ENCODE results near the gene P4HA1. TPM values are rescaled to one million over a fixed set of nuclear protein-coding genes. Genes with fewer than 3 reads are reported as not detected.

P4HA1 gene
- total RNA-seq, 1 experiment from 2014 or later, result 20.9 TPM

DNA sequence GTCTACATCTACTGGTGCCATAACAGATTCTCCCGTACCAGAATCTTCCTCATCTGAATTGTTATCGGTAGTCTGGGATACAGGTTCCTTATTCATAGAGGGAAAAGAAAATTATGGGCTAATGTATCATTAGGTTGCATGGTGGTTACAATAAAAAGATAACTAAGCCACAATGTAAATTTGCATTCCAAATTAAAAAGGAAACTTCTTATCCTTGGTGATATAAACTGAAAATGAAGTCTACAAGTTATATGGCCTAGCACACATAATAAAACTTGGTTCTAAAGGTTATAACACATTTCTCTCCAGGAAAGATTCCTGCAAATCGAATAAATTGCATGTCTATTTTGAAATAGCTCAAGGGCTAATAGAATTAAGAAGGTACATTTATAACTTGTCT is 38.1 kb upstream of the P4HA1 start:
- H3K9me3 Mint-ChIP-seq (ENCODE audit: low read depth, unreplicated experiment), result no peaks in the 10 kb centered on the region
- H3K27me3 Mint-ChIP-seq (ENCODE audit: unreplicated experiment), result no peaks in the 10 kb centered on the region
- CTCF ChIA-PET, result no interaction called here
- H3K27ac Mint-ChIP-seq (ENCODE audit: unreplicated experiment), result no peak overlapping the region
- DNase-seq, result no peak
- H3K36me3 Mint-ChIP-seq (ENCODE audit: insufficient read depth, unreplicated experiment), result peaks cover 67% of the 10 kb centered on the region
- TF ChIP-seq, protein P1, sequence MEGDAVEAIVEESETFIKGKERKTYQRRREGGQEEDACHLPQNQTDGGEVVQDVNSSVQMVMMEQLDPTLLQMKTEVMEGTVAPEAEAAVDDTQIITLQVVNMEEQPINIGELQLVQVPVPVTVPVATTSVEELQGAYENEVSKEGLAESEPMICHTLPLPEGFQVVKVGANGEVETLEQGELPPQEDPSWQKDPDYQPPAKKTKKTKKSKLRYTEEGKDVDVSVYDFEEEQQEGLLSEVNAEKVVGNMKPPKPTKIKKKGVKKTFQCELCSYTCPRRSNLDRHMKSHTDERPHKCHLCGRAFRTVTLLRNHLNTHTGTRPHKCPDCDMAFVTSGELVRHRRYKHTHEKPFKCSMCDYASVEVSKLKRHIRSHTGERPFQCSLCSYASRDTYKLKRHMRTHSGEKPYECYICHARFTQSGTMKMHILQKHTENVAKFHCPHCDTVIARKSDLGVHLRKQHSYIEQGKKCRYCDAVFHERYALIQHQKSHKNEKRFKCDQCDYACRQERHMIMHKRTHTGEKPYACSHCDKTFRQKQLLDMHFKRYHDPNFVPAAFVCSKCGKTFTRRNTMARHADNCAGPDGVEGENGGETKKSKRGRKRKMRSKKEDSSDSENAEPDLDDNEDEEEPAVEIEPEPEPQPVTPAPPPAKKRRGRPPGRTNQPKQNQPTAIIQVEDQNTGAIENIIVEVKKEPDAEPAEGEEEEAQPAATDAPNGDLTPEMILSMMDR (IDR thresholded peaks at IDR 0.05; ENCODE audit: unreplicated experiment), result no peak
- intact Hi-C loops (cut with micrococcal nuclease; ENCODE audit: unreplicated experiment), result no loop called here
- no peaks in the 10 kb centered on the region for H3K4me1 Mint-ChIP-seq (ENCODE audit: low read depth, unreplicated experiment)
- H3K4me3 Mint-ChIP-seq (ENCODE audit: low read depth, unreplicated experiment), result no peak overlapping the region
- BruUV-seq (replicated peaks), result no TSS peak

DNA sequence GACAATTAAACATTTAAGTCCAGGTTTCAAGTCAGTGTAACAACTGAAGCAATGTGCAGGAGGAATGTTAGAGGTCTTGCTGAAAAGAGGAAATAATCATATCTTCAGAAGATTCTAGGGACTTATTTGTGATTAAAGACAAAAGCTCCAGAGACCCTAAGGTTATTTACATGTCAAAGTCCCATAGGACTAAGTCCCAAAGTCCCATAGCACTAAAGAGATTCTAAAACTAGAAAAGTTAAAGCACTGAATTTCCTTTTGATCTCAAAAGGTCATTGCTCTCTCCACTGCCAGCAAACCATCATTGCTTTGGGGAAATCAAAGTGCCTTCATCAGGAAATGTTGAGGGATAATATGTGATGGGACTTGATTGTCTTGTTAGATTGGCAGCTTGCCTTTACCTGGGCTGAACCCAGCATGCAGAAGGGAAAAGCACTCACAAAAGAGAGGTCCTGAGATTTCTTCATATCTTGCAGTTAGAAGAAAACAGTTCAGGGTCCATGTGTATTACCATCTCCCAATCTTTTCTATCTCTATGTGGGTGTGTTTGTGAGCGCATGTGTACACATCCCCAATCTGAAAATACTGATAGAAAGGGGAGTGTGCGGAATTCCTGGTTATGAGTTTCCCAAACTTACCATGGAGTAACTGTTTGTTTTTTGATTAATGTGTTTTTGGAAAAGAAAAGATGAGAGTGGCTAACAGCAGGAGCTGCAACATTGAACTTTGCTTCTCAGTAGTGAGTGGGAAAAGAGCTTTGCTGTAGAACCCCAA is 35.4 kb upstream of the P4HA1 start:
- H3K9me3 Mint-ChIP-seq (ENCODE audit: low read depth, unreplicated experiment), result no peaks in the 10 kb centered on the region
- no peaks in the 10 kb centered on the region for H3K27me3 Mint-ChIP-seq (ENCODE audit: unreplicated experiment)
- no peak overlapping the region for H3K4me3 Mint-ChIP-seq (ENCODE audit: low read depth, unreplicated experiment)
- intact Hi-C loops (cut with micrococcal nuclease; ENCODE audit: unreplicated experiment), result no loop called here
- CTCF ChIA-PET, result no interaction called here
- TF ChIP-seq, protein P1 (IDR thresholded peaks at IDR 0.05; ENCODE audit: unreplicated experiment), result no peak
- H3K4me1 Mint-ChIP-seq (ENCODE audit: low read depth, unreplicated experiment), result no peaks in the 10 kb centered on the region
- no peak overlapping the region for H3K27ac Mint-ChIP-seq (ENCODE audit: unreplicated experiment)
- no peak for DNase-seq
- BruUV-seq (replicated peaks), result no TSS peak
- H3K36me3 Mint-ChIP-seq (ENCODE audit: insufficient read depth, unreplicated experiment), result peaks cover 54% of the 10 kb centered on the region

DNA sequence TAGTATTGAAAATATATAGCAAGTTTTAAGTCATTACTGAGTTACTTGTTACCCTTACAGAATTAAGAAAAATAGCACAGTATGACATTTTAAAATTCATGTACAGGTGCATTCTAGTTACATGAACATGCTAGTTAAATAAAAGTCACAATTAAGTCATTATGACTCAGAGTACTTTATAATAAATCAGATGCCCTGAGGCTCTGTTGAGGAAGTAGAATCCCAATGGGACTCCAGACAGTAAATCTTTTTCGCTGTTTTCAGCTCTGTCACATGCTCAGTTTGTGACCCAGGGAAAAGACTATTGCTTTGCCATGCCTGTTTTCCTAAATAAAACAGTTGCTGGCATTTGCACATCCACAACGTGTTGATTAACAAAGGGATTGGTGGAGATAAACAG is 34.6 kb upstream of the P4HA1 start:
- Mint-ChIP-seq H3K4me1 (ENCODE audit: low read depth, unreplicated experiment) (peaks cover 3% of the 10 kb centered on the region), H3K9me3 (ENCODE audit: low read depth, unreplicated experiment) (no peaks in the 10 kb centered on the region), H3K36me3 (ENCODE audit: insufficient read depth, unreplicated experiment) (peaks cover 60% of the 10 kb centered on the region), H3K27me3 (ENCODE audit: unreplicated experiment) (no peaks in the 10 kb centered on the region), H3K4me3 (ENCODE audit: low read depth, unreplicated experiment) (no peak overlapping the region), H3K27ac (ENCODE audit: unreplicated experiment) (no peak overlapping the region)
- TF ChIP-seq, protein P1 (IDR thresholded peaks at IDR 0.05; ENCODE audit: unreplicated experiment), result no peak
- DNase-seq, result no peak
- CTCF ChIA-PET, result no interaction called here
- intact Hi-C loops (cut with micrococcal nuclease; ENCODE audit: unreplicated experiment), result no loop called here
- no TSS peak for BruUV-seq (replicated peaks)

DNA sequence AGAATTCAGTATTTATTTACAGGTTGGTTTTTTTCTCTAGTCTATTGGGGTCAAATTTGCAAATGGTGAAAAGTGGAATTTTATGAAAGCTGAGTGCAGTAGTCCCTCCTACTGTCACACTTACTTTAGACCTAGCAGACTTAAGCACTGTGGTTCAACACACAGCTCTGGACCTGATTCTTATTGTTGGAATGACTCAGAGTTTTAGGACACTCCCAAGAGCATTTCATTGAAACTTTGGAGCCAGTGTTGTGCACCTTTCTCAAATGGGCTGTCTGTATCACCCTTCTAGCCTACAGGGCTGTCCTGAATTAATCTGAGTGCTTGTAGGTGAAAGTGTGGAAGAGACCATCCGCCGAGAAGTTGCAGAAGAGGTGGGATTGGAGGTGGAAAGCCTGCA is 29.7 kb upstream of the P4HA1 start:
- DNase-seq, result no peak
- no TSS peak for BruUV-seq (replicated peaks)
- H3K36me3 Mint-ChIP-seq (ENCODE audit: insufficient read depth, unreplicated experiment), result peaks cover 44% of the 10 kb centered on the region
- H3K4me1 Mint-ChIP-seq (ENCODE audit: low read depth, unreplicated experiment), result peaks cover 8% of the 10 kb centered on the region
- intact Hi-C loops (cut with micrococcal nuclease; ENCODE audit: unreplicated experiment), result no loop called here
- H3K9me3 Mint-ChIP-seq (ENCODE audit: low read depth, unreplicated experiment), result no peaks in the 10 kb centered on the region
- no peak overlapping the region for H3K27ac Mint-ChIP-seq (ENCODE audit: unreplicated experiment)
- CTCF ChIA-PET, result no interaction called here
- TF ChIP-seq, protein P1 (IDR thresholded peaks at IDR 0.05; ENCODE audit: unreplicated experiment), result no peak
- H3K4me3 Mint-ChIP-seq (ENCODE audit: low read depth, unreplicated experiment), result no peak overlapping the region
- no peaks in the 10 kb centered on the region for H3K27me3 Mint-ChIP-seq (ENCODE audit: unreplicated experiment)

Data from Calu3 (cell line).